NCI-H2227 treated with DMSO at 0.1 percent for 48 hours (cell line): ENCODE data around the gene ENSA.
A peak's percentile ranks its signal among the peaks of the same experiment; 100 is the strongest.
"Not testable (repeated sequence)": the region's sequence is repeated elsewhere in the genome, so short reads cannot be mapped to it uniquely, and the experiment has no call there.

Experiments
- DNase-seq: peaks from one replicate; lab custom pipeline; 2025; lab: John Stamatoyannopoulos, UW

Gene ENSA, protein sequence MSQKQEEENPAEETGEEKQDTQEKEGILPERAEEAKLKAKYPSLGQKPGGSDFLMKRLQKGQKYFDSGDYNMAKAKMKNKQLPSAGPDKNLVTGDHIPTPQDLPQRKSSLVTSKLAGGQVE

DNA sequence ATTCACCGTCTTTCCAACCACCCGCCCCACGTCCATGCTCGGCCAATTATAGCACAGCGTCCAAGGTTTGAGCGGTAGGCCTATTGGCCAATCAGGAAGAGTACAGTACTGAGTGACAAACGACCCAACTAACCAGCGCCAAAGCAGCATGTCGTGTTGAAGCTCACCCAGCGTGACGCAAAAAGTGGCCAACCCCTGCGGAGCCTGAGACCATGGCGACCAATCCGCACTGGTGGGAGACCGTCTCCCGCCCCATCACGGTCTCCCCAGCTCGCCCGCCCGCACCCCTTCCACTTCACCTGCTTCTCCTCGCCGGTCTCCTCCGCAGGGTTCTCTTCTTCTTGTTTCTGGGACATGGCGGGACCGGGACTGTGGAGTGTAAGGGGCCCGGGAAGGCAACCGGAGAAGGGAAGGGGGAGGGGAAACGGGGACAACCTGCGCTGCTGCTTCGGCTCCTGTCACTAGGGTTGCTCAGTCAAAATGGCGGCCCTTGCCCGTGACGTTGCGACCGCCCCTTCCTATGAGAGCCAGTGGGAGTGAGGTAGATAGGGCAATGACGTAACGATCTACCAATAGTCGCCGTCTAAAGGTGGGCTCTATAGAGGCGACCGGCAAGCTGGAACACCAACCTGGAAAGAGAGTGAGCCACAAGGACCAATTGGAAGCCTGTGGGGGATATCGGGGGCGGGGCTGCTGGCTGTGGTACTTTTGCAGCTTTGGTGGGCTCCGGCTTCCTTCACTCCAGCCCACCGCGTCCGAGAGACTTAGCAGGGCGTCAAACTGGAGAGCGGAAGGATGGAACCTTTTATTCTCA lies at the start of gene ENSA:
Gene ENSA, minus strand, starts transcription at position 498 of the 814 bp plus-strand sequence. Its CDS starts 142 bp downstream, at position 356.
- DNase-seq = peak; percentile 98

DNA sequence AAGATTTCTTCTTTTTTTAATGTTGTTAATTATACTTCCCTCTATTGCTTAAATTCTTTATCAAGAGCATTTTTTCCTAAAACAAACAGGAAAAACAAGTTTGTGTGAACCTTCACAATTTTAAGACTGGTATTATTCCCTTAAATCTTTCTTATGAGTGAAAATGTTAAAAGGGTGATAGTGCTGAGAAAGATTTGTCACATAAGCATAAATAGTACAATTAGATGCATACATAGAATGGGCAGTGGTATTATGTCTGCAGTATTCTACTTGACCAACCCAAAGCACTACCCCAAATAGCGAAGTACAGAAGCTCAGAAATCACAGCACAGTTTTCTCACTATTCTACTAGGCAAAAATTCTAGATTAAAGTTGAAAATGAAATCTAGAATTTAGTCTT lies 49.6 kb upstream of the ENSA start:
- no peak for DNase-seq

DNA sequence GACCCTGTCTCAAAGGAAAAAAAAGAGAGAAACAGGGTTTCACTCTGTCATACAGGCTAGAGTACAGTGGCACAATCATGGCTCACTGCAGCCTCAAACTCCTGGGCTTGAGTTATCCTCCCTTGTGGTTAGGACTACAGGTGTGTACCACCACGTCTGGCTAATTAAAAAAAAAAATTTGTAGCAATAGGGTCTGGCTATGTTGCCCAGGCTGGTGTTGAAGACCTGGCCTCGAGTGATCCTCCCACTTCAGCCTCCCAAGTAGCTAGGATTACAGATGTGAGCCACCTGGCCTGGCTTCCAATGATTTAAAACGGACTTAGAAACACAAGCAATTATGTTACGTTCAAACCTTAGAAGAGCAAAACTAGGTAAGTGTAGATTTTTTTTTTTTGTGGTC lies 45.5 kb upstream of the ENSA start:
- no peak for DNase-seq

DNA sequence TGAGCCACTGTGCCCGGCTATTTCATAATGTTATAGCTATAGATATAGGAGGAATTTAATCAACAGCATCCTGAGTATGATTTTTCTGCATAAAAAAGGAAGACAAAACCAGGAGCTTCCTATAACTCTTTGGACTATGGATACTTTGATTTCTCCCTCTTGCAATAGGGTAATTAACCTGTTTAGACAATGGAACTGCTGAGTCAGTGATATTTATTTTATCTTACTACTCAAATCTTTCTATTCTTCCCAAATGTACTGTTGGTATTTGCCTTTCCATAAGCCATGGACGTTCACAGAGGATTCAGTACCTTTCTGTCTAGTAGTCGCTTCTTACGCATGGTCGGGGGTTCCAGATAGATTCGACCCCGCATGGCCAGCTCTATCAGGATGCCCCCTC lies 33.9 kb upstream of the ENSA start:
- DNase-seq = no peak

DNA sequence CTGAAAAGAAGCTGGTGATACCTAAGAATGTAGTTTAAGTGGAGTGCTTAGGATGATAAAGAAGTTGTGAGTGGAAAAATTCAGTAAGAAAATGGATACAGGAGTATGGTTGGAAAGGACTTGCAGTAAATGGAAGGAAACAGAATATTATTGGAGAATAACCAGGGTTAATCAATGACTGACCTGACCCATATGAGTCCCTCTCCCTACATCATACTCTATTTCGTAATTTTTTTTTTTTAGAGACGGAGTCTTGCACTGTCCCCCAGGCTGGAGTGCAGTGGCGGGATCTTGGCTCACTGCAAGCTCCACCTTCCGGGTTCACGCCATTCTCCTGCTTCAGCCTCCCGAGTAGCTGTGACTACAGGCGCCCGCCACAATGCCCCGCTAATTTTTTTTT lies 33.4 kb upstream of the ENSA start:
- no peak for DNase-seq

DNA sequence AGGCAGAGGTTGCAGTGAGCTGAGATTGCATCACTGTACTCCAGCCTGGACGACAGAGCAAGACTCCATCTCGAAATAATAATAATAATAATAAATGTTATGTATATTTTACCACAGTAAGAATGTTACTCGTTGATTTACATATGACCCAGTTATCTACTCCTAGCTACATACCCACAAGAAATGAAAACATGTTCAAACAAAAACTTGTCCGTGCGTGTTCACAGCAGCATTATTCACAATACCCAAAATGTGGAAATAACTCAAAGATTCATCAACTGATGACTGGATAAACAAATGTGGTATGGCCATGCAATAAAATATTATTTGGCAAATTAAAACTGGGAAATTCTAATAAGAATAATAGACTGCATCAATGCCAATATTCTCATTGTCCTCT lies 31.7 kb upstream of the ENSA start:
- DNase-seq = no peak

DNA sequence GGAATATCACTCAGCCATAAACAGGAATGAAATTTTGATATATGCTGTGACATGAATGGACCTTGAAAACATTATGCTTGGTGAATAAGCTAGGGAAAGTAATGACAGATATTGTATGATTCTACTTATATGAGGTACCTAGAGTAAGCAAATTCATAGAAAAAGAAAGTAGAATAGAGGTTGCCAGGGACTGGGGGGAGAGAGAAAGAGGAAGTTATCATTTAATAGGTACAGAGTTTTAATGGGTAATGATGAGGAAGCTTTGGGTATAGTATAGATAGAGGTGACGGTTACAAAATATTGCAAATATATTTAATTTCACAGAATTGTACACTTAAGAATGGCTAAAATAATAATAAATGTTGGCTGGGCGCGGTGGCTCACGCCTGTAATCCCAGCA lies 31.2 kb upstream of the ENSA start:
- DNase-seq = no peak

GRCh38 chr1:150657064-150657463 lies 27.7 kb upstream of the ENSA start:
- DNase-seq = not testable (repeated sequence)

DNA sequence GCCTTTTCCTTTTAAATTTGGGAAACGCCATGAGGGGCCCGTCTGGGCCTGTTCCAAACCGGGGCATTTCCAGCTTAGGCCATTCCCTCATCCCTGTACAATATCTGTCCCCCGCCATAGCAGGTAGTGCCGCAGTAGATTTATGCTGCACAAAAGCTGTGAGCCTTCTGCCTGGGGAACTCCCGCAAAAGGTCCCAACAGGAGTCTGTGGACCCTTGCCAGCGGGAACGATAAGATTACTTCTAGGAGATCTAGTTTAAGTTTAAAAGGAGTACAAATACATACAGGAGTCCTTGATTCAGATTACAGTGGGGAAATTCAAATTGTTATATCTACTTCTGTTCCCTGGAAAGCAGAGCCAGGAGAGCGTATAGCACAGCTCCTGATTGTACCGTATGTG lies 25.2 kb upstream of the ENSA start:
- DNase-seq = not testable (repeated sequence)

- DNase-seq = no peak
These were observed 20.8 kb upstream of the ENSA start for GRCh38 chr1:150650193-150650592.

- DNase-seq = no peak
These were observed 20.1 kb upstream of the ENSA start for GRCh38 chr1:150649441-150650075.

DNA sequence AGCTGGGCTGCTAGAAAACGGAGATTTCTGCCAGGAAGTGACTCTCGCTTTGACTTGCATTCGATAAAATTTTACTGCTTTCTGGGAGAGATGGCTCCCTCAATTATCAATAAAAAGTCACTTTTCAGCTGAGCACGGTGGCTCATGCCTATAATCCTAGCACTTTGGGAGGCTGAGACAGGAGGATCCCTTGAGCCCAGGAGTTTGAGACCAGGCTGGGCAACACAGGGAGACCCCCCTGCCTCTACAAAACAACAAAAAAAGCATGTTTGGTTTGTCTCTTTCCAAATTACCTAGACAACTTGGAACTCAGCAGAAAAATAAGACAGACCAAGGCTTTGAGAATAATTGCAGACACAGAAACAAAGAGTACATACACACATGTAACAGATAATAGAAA lies 12.9 kb upstream of the ENSA start:
- DNase-seq = no peak

- not testable (repeated sequence) for DNase-seq
These were observed 11.9 kb upstream of the ENSA start for GRCh38 chr1:150641126-150641815.

DNA sequence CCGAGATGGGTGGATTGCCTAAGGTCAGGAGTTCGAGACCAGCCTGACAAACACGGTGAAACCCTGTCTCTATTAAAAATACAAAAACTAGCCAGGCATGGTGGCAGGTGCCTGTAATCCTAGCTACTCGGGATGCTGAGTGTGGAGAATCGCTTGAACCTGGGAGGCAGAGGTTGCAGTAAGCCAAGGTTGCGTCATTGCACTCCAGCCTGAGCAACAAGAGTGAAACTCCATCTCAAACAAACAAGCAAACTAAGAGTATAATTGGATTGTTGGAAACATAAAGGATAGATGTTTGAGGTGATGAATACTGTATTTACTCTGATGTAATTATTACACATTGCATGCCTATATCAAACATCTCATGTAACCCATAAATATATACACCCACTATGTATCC lies 9.0 kb upstream of the ENSA start:
- DNase-seq = not testable (repeated sequence)

DNA sequence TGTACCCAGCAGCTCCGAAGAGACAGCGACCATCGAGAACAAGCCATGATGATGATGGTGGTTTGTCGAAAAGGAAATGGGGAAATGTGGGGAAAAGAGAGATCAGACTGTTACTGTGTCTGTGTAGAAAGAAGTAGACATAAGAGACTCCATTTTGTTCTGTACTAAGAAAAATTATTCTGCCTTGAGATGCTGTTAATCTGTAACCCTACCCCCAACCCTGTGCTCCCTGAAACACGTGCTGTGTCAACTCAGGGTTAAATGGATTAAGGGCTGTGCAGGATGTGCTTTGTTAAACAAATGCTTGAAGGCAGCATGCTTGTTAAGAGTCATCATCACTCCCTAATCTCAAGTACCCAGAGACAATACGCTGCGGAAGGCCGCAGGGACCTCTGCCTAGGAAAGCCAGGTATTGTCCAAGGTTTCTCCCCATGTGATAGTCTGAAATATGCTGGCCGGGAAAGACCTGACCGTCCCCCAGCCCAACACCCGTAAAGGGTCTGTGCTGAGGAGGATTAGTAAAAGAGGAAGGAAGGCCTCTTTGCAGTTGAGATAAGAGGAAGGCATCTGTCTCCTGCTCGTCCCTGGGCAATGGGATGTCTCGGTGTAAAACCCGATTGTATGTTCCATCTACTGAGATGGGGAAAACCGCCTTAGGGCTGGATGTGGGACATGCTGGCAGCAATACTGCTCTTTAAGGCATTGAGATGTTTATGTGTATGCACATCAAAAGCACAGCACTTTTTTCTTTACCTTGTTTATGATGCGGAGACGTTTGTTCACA lies 5.6 kb upstream of the ENSA start:
- not testable (repeated sequence) for DNase-seq

- DNase-seq = no peak
These were observed 672 bp downstream of the ENSA start for GRCh38 chr1:150628766-150629114.

GRCh38 chr1:150627826-150628410 lies 1.5 kb downstream of the ENSA start:
- DNase-seq = no peak

DNA sequence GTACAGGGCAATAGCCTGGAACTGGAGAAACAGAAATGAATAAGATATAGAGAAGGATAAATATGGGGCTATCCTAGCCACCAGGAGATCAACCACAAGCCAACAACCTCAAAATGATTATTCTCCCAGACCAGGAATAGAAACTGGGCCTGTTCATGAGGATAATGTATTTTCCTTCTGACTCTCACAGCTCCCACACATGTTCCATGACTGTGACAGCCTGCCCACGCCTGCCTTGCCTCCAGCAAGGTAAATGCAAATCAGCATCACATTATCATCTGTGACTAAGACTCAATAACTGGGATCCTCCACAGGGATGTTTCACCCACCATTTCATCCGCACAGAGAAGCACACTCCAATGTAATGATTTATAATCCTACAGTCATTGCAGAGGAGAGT lies 3.3 kb downstream of the ENSA start:
- no peak for DNase-seq

- not testable (repeated sequence) for DNase-seq
These were observed 4.9 kb downstream of the ENSA start for GRCh38 chr1:150624546-150624945.

GRCh38 chr1:150624134-150624533 lies 5.3 kb downstream of the ENSA start:
- not testable (repeated sequence) for DNase-seq

DNA sequence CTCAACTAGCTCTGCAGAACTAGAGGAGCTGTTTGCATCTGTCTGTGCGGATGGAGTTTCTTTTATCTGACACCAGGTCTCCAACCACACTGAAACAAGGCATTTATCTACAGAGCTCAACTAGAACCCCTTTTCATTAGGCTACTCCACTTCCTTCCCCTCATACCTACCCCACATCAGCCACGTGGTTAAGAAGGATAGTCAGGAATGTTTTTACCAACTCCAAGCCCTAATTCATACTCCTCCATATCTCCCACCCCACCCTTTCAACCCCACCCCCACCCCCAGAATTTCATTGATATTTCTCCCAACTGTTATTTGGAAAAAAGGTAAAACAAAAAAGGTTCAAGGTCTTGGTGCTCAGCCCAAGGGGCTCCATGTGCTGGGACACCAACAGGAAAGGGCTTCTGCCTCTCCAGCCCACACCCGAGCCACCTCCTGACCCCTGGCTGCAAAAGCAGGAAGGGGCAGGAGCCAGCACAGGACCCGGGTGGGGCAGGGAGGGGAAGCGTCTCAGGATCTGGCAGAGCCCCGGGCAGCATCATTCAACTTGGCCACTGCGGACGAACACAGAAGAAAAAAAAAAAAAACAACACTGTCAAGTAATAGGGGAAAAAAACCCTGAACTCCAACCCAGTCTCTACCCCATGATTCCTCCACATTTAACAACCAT lies 7.0 kb downstream of the ENSA start:
- no peak for DNase-seq
